Suprapubic skin (tissue), 4 donors: ENCODE data around the gene GPR82.
"Not testable (repeated sequence)": the region's sequence is repeated elsewhere in the genome, so short reads cannot be mapped to it uniquely, and the experiment has no call there.

Experiments
- EP300 ChIP-seq: sonication (generic); formaldehyde crosslinking; IDR thresholded peaks from one replicate; pipeline ENCODE4 v1.6.1; 2017; ENCODE audit warnings: antibody characterized with exemption
- POLR2A ChIP-seq, 2 donors: fragments of 450-650 bp; IDR thresholded peaks; one replicate each; pipeline ENCODE4 v1.6.1; 2017; ENCODE audit warnings: antibody characterized with exemption in 2 of 2, mild to moderate bottlenecking in 2 of 2, moderate library complexity in 2 of 2
- POLR2AphosphoS5 ChIP-seq, 3 donors: sonication (generic); formaldehyde crosslinking; IDR thresholded peaks; one replicate each; pipeline ENCODE4 v1.6.1; 2017; ENCODE audit warnings: antibody characterized with exemption in 3 of 3
- TF ChIP-seq, protein P1 (sequence below), 2 donors: fragments of 200-600 bp in 1 of 2; fragments of 450-650 bp in 1 of 2; sonication (generic) in 1 of 2; IDR thresholded peaks; one replicate each; pipeline ENCODE4 v1.5.1; 2016 to 2019; ENCODE audit warnings: antibody characterized with exemption in 2 of 2, mild to moderate bottlenecking in 1 of 2, moderate library complexity in 1 of 2

DNA sequence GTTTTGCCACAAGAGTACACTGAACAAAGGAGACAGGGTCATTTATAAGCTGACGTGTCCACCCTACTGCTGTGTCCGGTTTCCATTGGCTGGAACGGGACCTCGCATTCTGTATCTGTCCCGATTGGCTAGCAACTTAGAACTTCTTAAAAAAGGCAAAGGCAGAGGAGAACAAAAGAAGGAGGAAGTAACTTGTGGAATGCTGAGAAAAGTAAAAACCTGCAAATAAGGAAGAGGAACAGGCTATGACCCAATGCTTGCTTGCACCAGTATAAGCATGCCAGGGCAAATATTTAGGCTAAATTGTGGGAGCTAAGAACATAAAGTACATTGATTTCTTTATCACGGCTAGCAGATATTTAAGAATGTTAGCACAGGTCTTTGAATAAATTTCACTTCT lies 4.4 kb upstream of the GPR82 start:
- not testable (repeated sequence) for TF ChIP-seq POLR2A (IDR thresholded peaks at IDR 0.05); EP300; POLR2AphosphoS5 (IDR thresholded peaks at IDR 0.05)
- TF ChIP-seq, protein P1, sequence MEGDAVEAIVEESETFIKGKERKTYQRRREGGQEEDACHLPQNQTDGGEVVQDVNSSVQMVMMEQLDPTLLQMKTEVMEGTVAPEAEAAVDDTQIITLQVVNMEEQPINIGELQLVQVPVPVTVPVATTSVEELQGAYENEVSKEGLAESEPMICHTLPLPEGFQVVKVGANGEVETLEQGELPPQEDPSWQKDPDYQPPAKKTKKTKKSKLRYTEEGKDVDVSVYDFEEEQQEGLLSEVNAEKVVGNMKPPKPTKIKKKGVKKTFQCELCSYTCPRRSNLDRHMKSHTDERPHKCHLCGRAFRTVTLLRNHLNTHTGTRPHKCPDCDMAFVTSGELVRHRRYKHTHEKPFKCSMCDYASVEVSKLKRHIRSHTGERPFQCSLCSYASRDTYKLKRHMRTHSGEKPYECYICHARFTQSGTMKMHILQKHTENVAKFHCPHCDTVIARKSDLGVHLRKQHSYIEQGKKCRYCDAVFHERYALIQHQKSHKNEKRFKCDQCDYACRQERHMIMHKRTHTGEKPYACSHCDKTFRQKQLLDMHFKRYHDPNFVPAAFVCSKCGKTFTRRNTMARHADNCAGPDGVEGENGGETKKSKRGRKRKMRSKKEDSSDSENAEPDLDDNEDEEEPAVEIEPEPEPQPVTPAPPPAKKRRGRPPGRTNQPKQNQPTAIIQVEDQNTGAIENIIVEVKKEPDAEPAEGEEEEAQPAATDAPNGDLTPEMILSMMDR (IDR thresholded peaks at IDR 0.05), result not testable (repeated sequence)
